Measurements from ENCODE around the gene TPM3.

GRCh38 chr1:154225370-154225769, 33.5 kb upstream of the TPM3 start:
- TF ChIP-seq CTCF (conservative IDR thresholded peaks at IDR 0.05; ENCODE audit: low read length) (no peak), EZH2phosphoT487 (IDR thresholded peaks at IDR 0.05; ENCODE audit: borderline replicate concordance) (no peak)

All from Loucy (cell line).